GM12892 (cell line): ENCODE data around the gene RBMS1.

ENCODE experiments used
- POLR2A ChIP-seq: IDR thresholded peaks from 2 replicates; pipeline ENCODE4 v1.6.1; 2011; ENCODE audit warnings: low read depth, low read length, control low read depth
- POLR2AphosphoS5 ChIP-seq: IDR thresholded peaks from 2 replicates; pipeline ENCODE4 v1.6.1; 2011; ENCODE audit warnings: low read depth, low read length, control low read depth
- TAF1 ChIP-seq: IDR thresholded peaks from 2 replicates; pipeline ENCODE4 v1.6.1; 2011; ENCODE audit warnings: low read depth, mild to moderate bottlenecking, control low read depth, low read length, borderline replicate concordance

GRCh38 chr2:160322320-160322719 is 171.3 kb downstream of the RBMS1 start:
- TF ChIP-seq POLR2A (no peak), TAF1 (no peak), POLR2AphosphoS5 (no peak)
